ENCODE results near the gene PASD1.

Gene PASD1

GRCh38 chrX:151714362-151714761 lies 150.9 kb downstream of the PASD1 start:
- H3K27ac ChIP-seq: no peak overlapping the region
- TF ChIP-seq CTCF (conservative IDR thresholded peaks at IDR 0.05): no peak

GRCh38 chrX:151715752-151716151 lies 152.3 kb downstream of the PASD1 start, which contains the start of gene FATE1:
TSS of gene FATE1 (plus strand) at chrX:151716035. CDS start at chrX:151716120, 85 bp downstream.
- no peak for TF ChIP-seq CTCF (conservative IDR thresholded peaks at IDR 0.05)
- no peak within 1 kb of the TSS for H3K27ac ChIP-seq

- TF ChIP-seq CTCF (conservative IDR thresholded peaks at IDR 0.05): no peak
- no peak overlapping the region for H3K27ac ChIP-seq
Observed at GRCh38 chrX:151722241-151722846, 158.9 kb downstream of the PASD1 start.

- H3K27ac ChIP-seq: no peak overlapping the region
- TF ChIP-seq CTCF (conservative IDR thresholded peaks at IDR 0.05): no peak
Observed at GRCh38 chrX:151723156-151723760, 159.8 kb downstream of the PASD1 start.

- H3K27ac ChIP-seq: no peak overlapping the region
- TF ChIP-seq CTCF (conservative IDR thresholded peaks at IDR 0.05): no peak
Observed at GRCh38 chrX:151724563-151725337, 161.3 kb downstream of the PASD1 start.

- no peak overlapping the region for H3K27ac ChIP-seq
- TF ChIP-seq CTCF (conservative IDR thresholded peaks at IDR 0.05): no peak
Observed at GRCh38 chrX:151725338-151725614, 161.8 kb downstream of the PASD1 start.
